GM23248 (cell line): ENCODE measurements around the gene TEPSIN.

Experiments used
- EZH2 ChIP-seq: fragments of 200-600 bp; sonication (generic); IDR thresholded peaks from 2 replicates; pipeline ENCODE4 v1.6.1; 2018; ENCODE audit warnings: antibody characterized with exemption, mild to moderate bottlenecking; ENCODE audit not compliant: insufficient read depth, poor library complexity, severe bottlenecking
- EZH2phosphoT487 ChIP-seq: fragments of 200-600 bp; sonication (generic); IDR thresholded peaks from 2 replicates; pipeline ENCODE4 v1.6.1; 2018; ENCODE audit warnings: antibody characterized with exemption, moderate library complexity, mild to moderate bottlenecking, low read depth; ENCODE audit not compliant: insufficient read depth

GRCh38 chr17:81238815-81239713, at the start of gene TEPSIN, which contains the start of gene NDUFAF8:
- no peak for TF ChIP-seq EZH2
- no peak for TF ChIP-seq EZH2phosphoT487
